HUDEP-2 (cell line): Measurements from ENCODE around the gene PRDX5.

Experiments used
- DNase-seq, 76 experiments: peaks; one replicate each; lab custom pipeline; 2025; ENCODE audit not compliant: unreplicated experiment in 76 of 76; lab: John Stamatoyannopoulos, UW

PRDX5 gene

GRCh38 chr11:64317961-64318765 is at the start of gene PRDX5:
TSS of gene PRDX5 (plus strand) at chr11:64318121. CDS start at chr11:64318216, 95 bp downstream.
- DNase-seq, result peak in 73 of 76 experiments; percentile 81 to 98 (median 95)

GRCh38 chr11:64268893-64269539 is 48.9 kb upstream of the PRDX5 start:
- peak in 48 of 76 experiments; percentile 9 to 72 (median 32) for DNase-seq

- peak in 75 of 76 experiments; percentile 71 to 99 (median 97) for DNase-seq
Measured at GRCh38 chr11:64269540-64270220, 48.2 kb upstream of the PRDX5 start.

GRCh38 chr11:64275031-64275800 is 42.7 kb upstream of the PRDX5 start:
- no peak for DNase-seq

GRCh38 chr11:64275841-64276240 is 42.1 kb upstream of the PRDX5 start:
- no peak for DNase-seq

- peak in 42 of 76 experiments; percentile 17 to 66 (median 40) for DNase-seq
Measured at GRCh38 chr11:64276653-64277431, 41.1 kb upstream of the PRDX5 start.

- DNase-seq, result no peak
Measured at GRCh38 chr11:64278576-64279190, 39.2 kb upstream of the PRDX5 start.

GRCh38 chr11:64281957-64282770 is 35.8 kb upstream of the PRDX5 start:
- DNase-seq, result no peak

GRCh38 chr11:64283092-64283491 is 34.8 kb upstream of the PRDX5 start:
- DNase-seq, result no peak

- peak in 73 of 76 experiments; percentile 33 to 95 (median 88) for DNase-seq
Measured at GRCh38 chr11:64284048-64284961, 33.6 kb upstream of the PRDX5 start, which contains the start of gene BAD. TSS of gene BAD (minus strand) at chr11:64284665. CDS start at chr11:64284368, 297 bp downstream.

GRCh38 chr11:64284962-64285884 is 32.7 kb upstream of the PRDX5 start, which contains the start of gene GPR137:
TSS of gene GPR137 (plus strand) at chr11:64285848. CDS start at chr11:64286525, 677 bp downstream.
- DNase-seq, result peak in 68 of 76 experiments; percentile 26 to 96 (median 75)

GRCh38 chr11:64285885-64286800 is 31.8 kb upstream of the PRDX5 start:
- peak in 57 of 76 experiments; percentile 5 to 73 (median 43) for DNase-seq

- DNase-seq, result no peak
Measured at GRCh38 chr11:64286801-64287159, 31.1 kb upstream of the PRDX5 start.

- DNase-seq, result no peak
Measured at GRCh38 chr11:64287676-64288352, 30.1 kb upstream of the PRDX5 start.

- DNase-seq, result no peak
Measured at GRCh38 chr11:64288353-64288750, 29.6 kb upstream of the PRDX5 start.
